Right lobe of liver (tissue), 6 donors: ENCODE measurements around the gene PLBD1. TPM values are rescaled to one million over a fixed set of nuclear protein-coding genes. Genes with fewer than 3 reads are reported as not detected.

Source experiments
- ATAC-seq, 4 donors: fragments of 200-7000 bp; cut with Tn5 transposase; one replicate each; pipeline ENCODE4 v1.9.1; 2020; ENCODE audit warnings: mild to moderate bottlenecking in 4 of 4, moderate library complexity in 4 of 4
- DNase-seq, 3 donors: peaks; one replicate each; pipeline ENCODE4 v3.0.0-alpha.2; 2020
- H3K27ac ChIP-seq, 3 donors: fragments of 200-600 bp; one replicate each; pipeline ENCODE4 v1.8.0; 2022
- H3K27me3 ChIP-seq, 2 donors: fragments of 200-600 bp; one replicate each; pipeline ENCODE4 v1.8.0; 2022
- H3K36me3 ChIP-seq, 4 donors: fragments of 200-600 bp; sonication (generic) in 1 of 4; one replicate each; pipeline versions ENCODE4 v1.5.1 to v1.8.0; 2017 to 2022; ENCODE audit warnings: control low read depth in 1 of 4
- H3K4me1 ChIP-seq, 4 donors: fragments of 200-600 bp; sonication (generic) in 1 of 4; one replicate each; pipeline versions ENCODE4 v1.5.1 to v1.8.0; 2017 to 2022; ENCODE audit warnings: control low read depth in 1 of 4
- H3K4me3 ChIP-seq, 3 donors: fragments of 200-600 bp; one replicate each; pipeline ENCODE4 v1.8.0; 2022
- H3K9me3 ChIP-seq, 4 donors: fragments of 200-600 bp; sonication (generic) in 1 of 4; one replicate each; pipeline versions ENCODE4 v1.5.1 to v1.8.0; 2017 to 2022; ENCODE audit warnings: control low read depth in 1 of 4
- CTCF ChIP-seq, 4 donors: fragments of 200-600 bp in 3 of 4; fragments of 450-650 bp in 1 of 4; IDR thresholded peaks; one replicate each; pipeline versions ENCODE4 v1.5.1 to v1.8.0; 2016 to 2022; ENCODE audit warnings: antibody characterized with exemption in 4 of 4, mild to moderate bottlenecking in 2 of 4
- POLR2A ChIP-seq: fragments of 450-650 bp; IDR thresholded peaks from one replicate; pipeline ENCODE4 v1.6.1; 2017; ENCODE audit warnings: antibody characterized with exemption, mild to moderate bottlenecking
- WGBS: methylation state at CpG from one replicate; pipeline ENCODE4 v1.1.6; 2018; ENCODE audit warnings: low coverage, low lambda C conversion rate; ENCODE audit not compliant: insufficient coverage; ENCODE audit errors: missing lambda C conversion rate; 5-methylcytosine and 5-hydroxymethylcytosine counted together
- intact Hi-C, 2 donors: fragments of 100-400 bp; cut with DNase I; formaldehyde crosslinking; loops; one replicate each; pipeline versions ENCODE4 v1.11.2 to v1.14.1; 2022
- small RNA-seq, 2 experiments: library from RNA; depleted of rRNA; stranded (forward); fragments of <200 nt; gene quantifications; one replicate each; pipeline ENCODE3, GENCODE V24; 2016
- total RNA-seq, 6 experiments: library from RNA; depleted of rRNA in 2 of 6; stranded (reverse); fragments of >200 nt in 2 of 6; fragmentation: NEBNext Ultra II Directional in 3 of 6; extraction: Animal tissue kit (Norgen Biotek cat#: 25700) in 3 of 6; gene quantifications; one replicate each; pipeline versions ENCODE4 v1.1.0 to v1.2.4, GENCODE V29; 2016 to 2023
- donor health status: DM: no; HTN: yes; CAD: no.
- donor health status: DM: no; HTN: no; CAD: no.
- donor health status: DM: no; HTN: no; CAD: no.
- donor health status: DM: no; HTN: yes; CAD: no.
- donor health status: DM: no; HTN: yes; CAD: no.

PLBD1 gene
- total RNA-seq, 6 experiments from 2014 or later = 1.7 to 7.2 (median 3.5) TPM

DNA sequence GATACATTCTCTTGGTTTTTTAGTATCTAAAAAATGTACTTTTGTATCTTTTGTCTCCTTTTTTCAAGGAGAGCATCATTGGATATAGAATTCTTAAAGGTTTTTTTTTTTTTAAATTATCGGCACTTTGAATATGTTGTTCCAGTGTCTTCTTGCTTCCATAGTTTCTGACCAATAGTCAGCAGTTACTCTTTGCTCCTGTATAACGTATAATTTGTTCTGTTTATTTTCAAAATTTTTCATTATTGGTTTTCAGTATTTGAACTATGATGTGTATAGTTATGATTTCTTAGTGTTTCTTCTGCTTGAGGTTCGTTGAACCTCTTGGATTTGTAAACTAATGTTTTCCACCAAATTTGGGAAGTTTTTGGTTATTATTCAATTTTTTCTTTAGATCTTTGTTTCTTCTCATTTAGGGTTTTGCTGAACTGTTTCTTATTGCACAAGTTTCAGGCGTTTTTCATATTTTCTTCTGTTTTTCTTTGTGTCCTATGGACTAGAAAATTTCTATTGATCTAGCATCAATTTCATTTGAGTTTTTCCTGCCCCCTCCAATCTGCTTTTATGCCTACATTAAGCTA lies 93.9 kb downstream of the PLBD1 start:
- H3K4me1 ChIP-seq = no peaks in the 10 kb centered on the region
- H3K4me3 ChIP-seq = no peak overlapping the region
- H3K27me3 ChIP-seq = no peaks in the 10 kb centered on the region
- ATAC-seq = no peak
- H3K27ac ChIP-seq = no peak overlapping the region
- WGBS = 75% methylated on average over 4 of the region's 4 CpGs
- peaks cover 0 to 18% (median 7%) of the 10 kb centered on the region in 4 donors for H3K9me3 ChIP-seq
- peaks cover 0 to 26% (median 11%) of the 10 kb centered on the region in 4 donors for H3K36me3 ChIP-seq
- intact Hi-C loops = no loop called here
- DNase-seq = no peak
- TF ChIP-seq CTCF (IDR thresholded peaks at IDR 0.05) (no peak), POLR2A (no peak)

GRCh38 chr12:14471497-14471896 lies 96.2 kb downstream of the PLBD1 start:
- no peaks in the 10 kb centered on the region for H3K4me1 ChIP-seq
- no peak overlapping the region for H3K27ac ChIP-seq
- WGBS = 100% methylated on average over 1 of the region's 1 CpG
- DNase-seq (no peak), ATAC-seq (no peak)
- TF ChIP-seq POLR2A = no peak
- TF ChIP-seq CTCF (IDR thresholded peaks at IDR 0.05) = no peak
- intact Hi-C loops = no loop called here
- H3K4me3 ChIP-seq = no peak overlapping the region
- H3K36me3 ChIP-seq = peaks cover 0 to 19% (median 7%) of the 10 kb centered on the region in 4 donors
- no peaks in the 10 kb centered on the region for H3K27me3 ChIP-seq
- peaks cover 0 to 18% (median 7%) of the 10 kb centered on the region in 4 donors for H3K9me3 ChIP-seq

DNA sequence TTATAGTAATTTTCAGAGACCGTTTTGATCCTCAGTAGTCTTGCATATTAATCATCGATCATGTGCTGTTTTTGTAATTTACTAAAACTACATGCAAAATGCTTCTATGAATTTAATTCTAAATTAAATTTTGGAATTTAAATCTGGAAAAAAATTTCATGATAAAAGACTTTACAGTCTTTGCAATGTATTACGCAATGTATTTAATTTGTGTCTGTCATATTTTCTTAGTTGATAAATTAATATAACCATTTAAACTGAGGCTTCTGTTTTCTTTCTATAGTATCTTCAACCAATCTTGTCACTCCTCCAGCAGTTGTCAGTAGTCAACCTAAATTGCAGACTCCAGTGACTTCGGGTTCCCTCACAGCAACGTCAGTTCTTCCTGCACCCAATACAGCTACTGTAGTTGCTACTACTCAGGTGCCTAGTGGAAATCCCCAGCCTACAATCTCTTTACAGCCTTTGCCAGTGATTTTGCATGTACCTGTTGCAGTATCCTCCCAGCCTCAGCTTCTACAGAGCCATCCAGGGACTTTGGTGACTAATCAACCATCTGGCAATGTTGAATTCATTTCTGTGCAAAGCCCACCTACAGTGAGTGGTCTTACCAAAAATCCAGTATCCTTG lies 107.4 kb downstream of the PLBD1 start:
- Histone ChIP-seq H3K4me3 (no peak overlapping the region), H3K9me3 (no peaks in the 10 kb centered on the region), H3K27me3 (no peaks in the 10 kb centered on the region), H3K36me3 (peaks cover 0 to 48% (median 12%) of the 10 kb centered on the region in 4 donors), H3K27ac (no peak overlapping the region), H3K4me1 (no peaks in the 10 kb centered on the region)
- intact Hi-C loops = no loop called here
- ATAC-seq (no peak), DNase-seq (no peak)
- WGBS = 90% methylated on average over 5 of the region's 5 CpGs
- no peak for TF ChIP-seq POLR2A
- no peak for TF ChIP-seq CTCF (IDR thresholded peaks at IDR 0.05)

DNA sequence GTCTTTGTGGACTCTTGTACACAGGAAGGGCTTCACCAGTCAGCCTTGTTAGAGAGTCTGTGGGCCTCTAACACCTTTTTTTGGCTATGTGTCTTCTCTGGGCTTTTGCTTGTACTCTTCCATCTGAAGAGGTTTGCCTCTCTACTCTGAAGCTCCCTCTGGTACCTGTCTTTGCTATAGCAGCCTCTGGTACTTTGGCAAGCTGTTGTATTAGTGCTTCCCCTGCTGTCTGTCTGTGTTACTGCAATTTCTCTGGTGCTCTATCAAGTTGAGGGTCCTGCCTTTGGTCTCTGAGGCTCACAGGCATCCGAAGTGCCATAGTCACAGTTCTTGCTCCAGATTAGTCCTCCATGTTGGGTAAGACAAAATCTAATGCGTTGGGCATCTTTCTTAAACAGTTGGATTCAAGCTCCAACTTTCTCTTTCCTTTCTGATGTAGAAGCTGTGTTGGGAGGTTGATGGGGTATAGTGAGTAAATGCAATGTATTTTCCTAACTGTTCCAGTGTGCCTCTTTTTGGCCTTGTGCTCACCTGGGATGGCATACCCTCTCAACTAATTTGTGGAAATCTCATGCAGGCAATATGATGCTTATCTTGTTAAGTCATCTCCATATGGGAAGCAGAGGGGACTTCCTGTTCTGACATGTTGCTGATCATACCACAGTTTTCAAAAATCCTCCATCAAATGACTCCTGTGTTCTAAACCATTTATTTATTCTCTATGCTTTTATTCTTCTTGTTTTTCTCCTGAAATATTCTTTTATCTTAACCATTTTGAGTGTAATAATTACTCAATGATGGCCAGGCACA lies 113.4 kb downstream of the PLBD1 start:
- TF ChIP-seq POLR2A (no peak), CTCF (IDR thresholded peaks at IDR 0.05) (peak; percentile 48 to 66 (median 52))
- Histone ChIP-seq H3K4me1 (peaks cover 0 to 15% (median 0%) of the 10 kb centered on the region in 4 donors), H3K9me3 (no peaks in the 10 kb centered on the region), H3K36me3 (peaks cover 0 to 40% (median 12%) of the 10 kb centered on the region in 4 donors), H3K27me3 (no peaks in the 10 kb centered on the region), H3K4me3 (no peak overlapping the region), H3K27ac (no peak overlapping the region)
- DNase-seq (no peak), ATAC-seq (peak; percentile 83 to 93 (median 90))
- 74% methylated on average over 2 of the region's 2 CpGs for whole genome bisulfite sequencing
- intact Hi-C loops = no loop called here

Small RNA genes lying within 50 kb of the gene (small RNA-seq; reads per million reads assigned to genes)
- 0 reads per million in 2 experiments for gene RN7SKP134

Other genes with a start within 250 kb of the PLBD1 start
- 10 to 100 TPM; 17.5 to 33.6 (median 27.4) TPM for gene ATF7IP, start 202.2 kb downstream of the PLBD1 start, total RNA-seq
- gene GUCY2C, start 128.7 kb upstream of the PLBD1 start, total RNA-seq = under 1 TPM in 1 of 6 experiments, not detected in 5; 0.10 TPM
- 10 to 100 TPM in 4 of 6 experiments, 1 to 10 TPM in 2; 8.6 to 24.9 (median 16.9) TPM for gene WBP11, start 235.6 kb upstream of the PLBD1 start, total RNA-seq
- gene C12orf60, start 235.8 kb upstream of the PLBD1 start, total RNA-seq = under 1 TPM; 0.37 to 0.91 (median 0.74) TPM
- under 1 TPM in 5 of 6 experiments, not detected in 1; 0.24 to 0.68 (median 0.40) TPM for gene SMCO3, start 246.3 kb upstream of the PLBD1 start, total RNA-seq